Panc1 (cell line): ENCODE measurements around the gene RNU1-2. TPM values are rescaled to one million over a fixed set of nuclear protein-coding genes. Genes with fewer than 3 reads are reported as not detected.
"Not testable (repeated sequence)": the region's sequence is repeated elsewhere in the genome, so short reads cannot be mapped to it uniquely, and the experiment has no call there.

Source experiments
- ATAC-seq: fragments of 200-7000 bp; cut with Tn5 transposase; 2 replicates; pipeline ENCODE4 v1.9.1; 2020; ENCODE audit warnings: mild to moderate bottlenecking, moderate library complexity
- BruUV-seq: library from RNA; stranded (reverse); fragments of 400-500 nt; replicated peaks from 2 replicates; lab custom pipeline; 2021; lab: Mats Ljungman, UMichigan
- CTCF ChIA-PET: fragments of 300-600 bp; sonication (Branson Sonifier 250); formaldehyde crosslinking; loops from one replicate; lab custom pipeline; 2022; ENCODE audit warnings: antibody characterized with exemption; lab: Charles Lee
- POLR2A ChIA-PET: fragments of 300-600 bp; sonication (Branson Sonifier 250); formaldehyde crosslinking; loops from one replicate; lab custom pipeline; 2022; ENCODE audit warnings: antibody characterized with exemption; lab: Charles Lee
- DNase-seq: peaks from one replicate; pipeline ENCODE4 v3.0.0-alpha.2; 2010; ENCODE audit warnings: low read depth, low spot score
- H3K27ac ChIP-seq: 2 replicates; pipeline ENCODE4 v1.5.1; 2011; ENCODE audit warnings: mild to moderate bottlenecking, low read length, inconsistent platforms
- H3K27me3 ChIP-seq: fragments of 200-500 bp; sonication (Bioruptor generic); 2 replicates; pipeline ENCODE4 v1.6.0; 2014; ENCODE audit warnings: low read length, inconsistent platforms; ENCODE audit not compliant: control insufficient read depth, insufficient read depth
- H3K36me3 ChIP-seq: fragments of 200-500 bp; sonication (Bioruptor generic); 2 replicates; pipeline ENCODE4 v1.5.1; 2014; ENCODE audit warnings: inconsistent platforms, mild to moderate bottlenecking, low read length, moderate library complexity; ENCODE audit not compliant: control insufficient read depth, insufficient read depth
- H3K4me1 ChIP-seq: 2 replicates; pipeline ENCODE4 v1.5.1; 2011; ENCODE audit warnings: inconsistent platforms, mild to moderate bottlenecking, low read length, moderate library complexity; ENCODE audit not compliant: control insufficient read depth, insufficient read depth
- H3K4me3 ChIP-seq, 2 experiments: 2 replicates each; pipeline ENCODE4 v1.5.1; 2011 to 2012; ENCODE audit warnings: low read depth in 2 of 2, low read length in 2 of 2, mild to moderate bottlenecking in 2 of 2, inconsistent platforms in 1 of 2, moderate library complexity in 1 of 2
- H3K9me3 ChIP-seq: fragments of 200-500 bp; sonication (Bioruptor generic); 2 replicates; pipeline ENCODE4 v1.5.1; 2014; ENCODE audit warnings: low read depth, mild to moderate bottlenecking, inconsistent platforms, low read length, moderate library complexity; ENCODE audit not compliant: control insufficient read depth, insufficient read depth
- CTCF ChIP-seq: fragments of 450-650 bp; IDR thresholded peaks from 2 replicates; pipeline ENCODE4 v1.5.1; 2017; ENCODE audit warnings: mild to moderate bottlenecking
- POLR2AphosphoS5 ChIP-seq: IDR thresholded peaks from 2 replicates; pipeline ENCODE4 v1.6.1; 2012; ENCODE audit warnings: mild to moderate bottlenecking, low read depth, low read length, moderate library complexity
- REST ChIP-seq, 2 experiments: IDR thresholded peaks; 2 replicates each; pipeline ENCODE4 v1.6.1; 2011 to 2012; ENCODE audit warnings: low read depth in 2 of 2, control low read depth in 1 of 2, low read length in 1 of 2, mild to moderate bottlenecking in 1 of 2, moderate library complexity in 1 of 2; ENCODE audit not compliant: insufficient read depth in 1 of 2
- SIN3A ChIP-seq: IDR thresholded peaks from 2 replicates; pipeline ENCODE4 v1.6.1; 2012; ENCODE audit warnings: low read depth, mild to moderate bottlenecking, low read length, moderate library complexity, borderline replicate concordance; ENCODE audit not compliant: insufficient read depth
- TCF7L2 ChIP-seq: IDR thresholded peaks from 2 replicates; pipeline ENCODE4 v1.6.1; 2011; ENCODE audit warnings: mild to moderate bottlenecking, low read depth, low read length, inconsistent platforms
- in situ Hi-C: cut with HindIII; loops from 2 replicates; pipeline ENCODE4 v1.10.0; 2016; ENCODE audit warnings: low sequenced_read_pairs, low pct_unique_long_range_greater_than_20kb
- intact Hi-C: fragments of 100-400 bp; cut with micrococcal nuclease; formaldehyde crosslinking; loops from one replicate; pipeline ENCODE4 v1.10.0; 2022; ENCODE audit not compliant: unreplicated experiment
- total RNA-seq: library from RNA; stranded (reverse); gene quantifications from one replicate; pipeline ENCODE4 v1.2.1, GENCODE V29; 2021; ENCODE audit not compliant: unreplicated experiment

Gene RNU1-2
- total RNA-seq, 1 experiment from 2014 or later = 1,290 TPM

- H3K27me3 ChIP-seq = no peaks in the 10 kb centered on the region
- ATAC-seq (no peak), DNase-seq (no peak)
- in situ Hi-C loops = no loop called here
- ChIA-PET CTCF (no interaction called here), POLR2A (no interaction called here)
- no TSS peak for BruUV-seq
- no peaks in the 10 kb centered on the region for H3K9me3 ChIP-seq
- no peaks in the 10 kb centered on the region for H3K36me3 ChIP-seq
- H3K4me1 ChIP-seq = no peaks in the 10 kb centered on the region
- H3K27ac ChIP-seq = no peak overlapping the region
- H3K4me3 ChIP-seq = no peak overlapping the region
- intact Hi-C loops = no loop called here
- TF ChIP-seq REST (IDR thresholded peaks at IDR 0.05; ENCODE audit: insufficient read depth in 1 of 2, low read depth in 2 of 2, low read length in 1 of 2) (no peak), SIN3A (no peak), TCF7L2 (no peak), POLR2AphosphoS5 (no peak)
Observed at GRCh38 chr1:16927256-16927655, 31.5 kb downstream of the RNU1-2 start.

- ATAC-seq (no peak), DNase-seq (no peak)
- in situ Hi-C loops = no loop called here
- Histone ChIP-seq H3K4me3 (no peak overlapping the region), H3K27ac (no peak overlapping the region), H3K4me1 (no peaks in the 10 kb centered on the region), H3K36me3 (no peaks in the 10 kb centered on the region), H3K27me3 (no peaks in the 10 kb centered on the region), H3K9me3 (no peaks in the 10 kb centered on the region)
- ChIA-PET CTCF (no interaction called here), POLR2A (no interaction called here)
- TF ChIP-seq TCF7L2 = no peak
- no peak for TF ChIP-seq REST (IDR thresholded peaks at IDR 0.05; ENCODE audit: insufficient read depth in 1 of 2, low read depth in 2 of 2, low read length in 1 of 2)
- TF ChIP-seq SIN3A = no peak
- TF ChIP-seq CTCF = no peak
- TF ChIP-seq POLR2AphosphoS5 = no peak
- BruUV-seq = no TSS peak
- intact Hi-C loops = no loop called here
Observed at GRCh38 chr1:16927711-16928485, 32.1 kb downstream of the RNU1-2 start.

- peak; percentile 36; the same call in 1 of the 2 replicates for ATAC-seq
- H3K4me1 ChIP-seq, H3K9me3 ChIP-seq, CTCF ChIA-PET, H3K4me3 ChIP-seq, H3K36me3 ChIP-seq, DNase-seq, intact Hi-C loops, H3K27me3 ChIP-seq, POLR2A ChIA-PET, BruUV-seq, in situ Hi-C loops, H3K27ac ChIP-seq: not testable (repeated sequence)
Observed at GRCh38 chr1:16929146-16930041, 33.6 kb downstream of the RNU1-2 start.
